GM18867 (cell line): ENCODE measurements around the gene FXYD6.

Source experiments
- ATAC-seq: cut with Tn5 transposase; IDR thresholded peaks from one replicate; pipeline ENCODE4 v1.9.1; 2021; ENCODE audit warnings: mild to moderate bottlenecking, moderate library complexity; ENCODE audit not compliant: unreplicated experiment

The FXYD6 gene

DNA sequence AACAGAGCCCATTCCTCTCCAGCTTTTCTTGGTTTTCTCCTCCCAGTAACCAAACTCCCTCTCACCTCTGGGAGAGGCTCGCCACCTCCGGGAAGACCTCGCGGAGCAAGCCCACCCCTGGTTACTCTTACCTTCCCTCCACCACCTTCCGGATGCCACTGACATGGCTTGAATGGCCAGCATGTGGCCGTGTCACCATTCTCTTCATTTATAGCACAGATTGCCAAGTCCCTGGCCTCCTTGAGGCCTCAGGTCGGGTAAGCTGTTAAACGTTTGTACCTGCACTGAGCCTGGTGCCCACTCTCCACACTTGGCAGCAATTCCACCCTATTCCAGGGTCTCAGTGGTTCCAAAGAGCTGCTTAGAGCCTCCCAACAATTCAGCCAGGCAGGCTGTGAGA is 43.9 kb downstream of the FXYD6 start:
- ATAC-seq = no peak

GRCh38 chr11:117831661-117832415 is 44.6 kb downstream of the FXYD6 start:
- ATAC-seq = no peak

- ATAC-seq = no peak
These were observed 45.6 kb downstream of the FXYD6 start for GRCh38 chr11:117830674-117831351.

- ATAC-seq = no peak
These were observed 46.4 kb downstream of the FXYD6 start for GRCh38 chr11:117830072-117830471.

- no peak for ATAC-seq
These were observed 47.1 kb downstream of the FXYD6 start for GRCh38 chr11:117829369-117829725.

- ATAC-seq = peak; percentile 56
These were observed 47.7 kb downstream of the FXYD6 start for GRCh38 chr11:117828611-117829368.

- no peak for ATAC-seq
These were observed 48.6 kb downstream of the FXYD6 start for GRCh38 chr11:117827521-117828511.

- ATAC-seq = no peak
These were observed 49.6 kb downstream of the FXYD6 start for GRCh38 chr11:117826832-117827231.

GRCh38 chr11:117826190-117826570 is 50.3 kb downstream of the FXYD6 start:
- no peak for ATAC-seq

DNA sequence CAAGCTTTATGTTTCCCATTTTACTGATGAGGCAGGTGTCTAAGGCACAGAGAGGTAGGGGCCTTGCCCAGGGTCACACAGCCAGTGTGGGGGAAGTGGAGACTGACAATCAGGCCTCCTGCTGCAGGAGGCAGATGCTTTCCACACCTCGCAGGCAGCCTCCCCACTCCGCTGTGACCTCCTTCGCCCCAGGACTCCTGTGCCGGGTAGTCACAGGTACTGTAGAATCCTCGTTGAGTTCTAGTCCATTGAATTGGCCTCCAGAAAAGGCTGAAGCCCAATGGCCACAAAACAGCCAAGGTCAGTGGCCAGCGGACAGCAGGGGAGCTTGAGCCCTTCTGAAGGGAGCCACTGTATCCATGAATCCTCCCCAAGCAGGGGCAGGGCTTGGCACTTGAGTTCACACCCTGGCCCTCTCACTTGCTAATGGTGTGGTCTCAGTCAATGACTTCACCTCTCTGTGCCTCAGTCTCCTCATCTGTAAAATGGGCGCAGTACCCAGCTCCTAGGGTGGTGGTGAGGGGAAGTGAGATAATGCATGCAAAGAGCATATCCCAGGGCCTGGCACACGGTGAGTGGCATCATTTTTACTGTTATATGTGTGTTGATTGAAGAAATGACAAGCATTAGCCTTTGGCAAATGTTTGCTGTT is 50.8 kb downstream of the FXYD6 start:
- ATAC-seq = no peak

DNA sequence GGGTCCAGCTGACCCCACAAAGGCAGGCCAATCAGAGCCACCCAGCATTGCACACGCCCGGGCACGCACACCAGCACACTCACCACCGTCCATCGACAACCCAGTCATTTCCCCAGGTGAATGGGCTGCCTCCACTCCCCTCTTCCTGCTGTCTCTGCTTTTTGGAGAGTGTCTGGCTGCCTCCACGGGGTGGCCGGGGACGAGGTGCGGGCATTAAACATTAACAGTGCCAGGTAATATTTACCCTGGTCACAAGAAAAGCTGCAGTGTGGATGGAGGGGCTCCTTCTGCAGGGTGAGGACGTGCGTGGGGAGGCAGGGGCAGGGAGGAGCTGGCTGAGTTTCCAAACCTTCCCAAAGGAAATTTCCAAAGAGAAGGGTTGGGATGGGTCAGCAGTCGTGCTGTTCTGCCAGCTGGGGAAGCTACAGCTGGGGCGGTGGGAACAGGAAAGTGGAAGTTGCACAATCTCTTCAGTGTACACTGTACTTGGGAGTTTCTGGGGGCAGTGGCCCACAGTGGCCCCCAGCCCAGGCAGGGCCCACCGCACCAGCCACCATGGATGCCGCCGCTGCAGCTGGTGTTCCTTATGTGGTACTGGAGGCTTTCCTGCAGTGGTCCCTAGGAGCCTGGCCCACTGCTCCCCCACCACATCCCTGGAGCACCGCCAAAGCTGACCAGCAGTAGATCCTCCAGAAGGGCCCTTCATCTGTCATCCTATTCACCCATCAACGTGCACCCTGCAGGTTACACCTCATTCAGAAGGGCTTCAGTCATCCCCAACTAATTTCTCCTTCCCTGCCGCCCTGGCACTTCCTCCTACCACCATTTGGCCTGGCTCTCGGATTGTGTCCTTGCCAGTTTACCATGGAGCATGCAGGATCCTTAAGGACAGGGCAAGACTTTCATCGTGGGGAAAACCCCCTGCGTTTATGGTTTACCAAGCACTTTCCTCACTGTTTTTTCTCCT is 51.6 kb downstream of the FXYD6 start, which contains the start of gene FXYD2:
TSS of gene FXYD2 (minus strand) at position 174 of the 967 bp plus-strand sequence. CDS start at position 108, 66 bp downstream.
- no peak for ATAC-seq

DNA sequence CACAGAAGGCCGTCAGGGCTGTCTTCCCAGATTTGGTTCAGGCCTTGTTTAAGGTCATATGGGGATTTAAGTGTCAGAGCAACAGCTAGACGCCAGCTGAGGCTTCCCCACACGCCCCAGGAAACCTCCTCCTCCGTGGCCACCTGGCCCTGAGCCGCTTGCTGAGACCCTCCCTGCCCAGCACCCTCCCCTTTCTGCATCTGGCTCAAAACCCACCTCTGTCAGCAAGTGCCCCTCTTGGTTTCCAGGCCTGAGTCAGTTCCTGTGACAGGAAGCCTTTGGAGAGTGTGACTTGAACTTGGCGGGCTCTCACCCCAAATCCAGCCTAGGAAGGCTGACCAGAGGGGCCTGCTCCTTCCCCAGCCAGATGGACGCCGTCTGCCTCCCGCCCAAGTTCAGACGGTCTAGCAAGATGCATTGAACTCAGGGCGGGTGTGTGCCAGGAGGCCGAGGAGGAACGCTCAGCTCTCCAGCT is 52.5 kb downstream of the FXYD6 start:
- ATAC-seq = no peak

- no peak for ATAC-seq
These were observed 53.0 kb downstream of the FXYD6 start for GRCh38 chr11:117823294-117823945.

DNA sequence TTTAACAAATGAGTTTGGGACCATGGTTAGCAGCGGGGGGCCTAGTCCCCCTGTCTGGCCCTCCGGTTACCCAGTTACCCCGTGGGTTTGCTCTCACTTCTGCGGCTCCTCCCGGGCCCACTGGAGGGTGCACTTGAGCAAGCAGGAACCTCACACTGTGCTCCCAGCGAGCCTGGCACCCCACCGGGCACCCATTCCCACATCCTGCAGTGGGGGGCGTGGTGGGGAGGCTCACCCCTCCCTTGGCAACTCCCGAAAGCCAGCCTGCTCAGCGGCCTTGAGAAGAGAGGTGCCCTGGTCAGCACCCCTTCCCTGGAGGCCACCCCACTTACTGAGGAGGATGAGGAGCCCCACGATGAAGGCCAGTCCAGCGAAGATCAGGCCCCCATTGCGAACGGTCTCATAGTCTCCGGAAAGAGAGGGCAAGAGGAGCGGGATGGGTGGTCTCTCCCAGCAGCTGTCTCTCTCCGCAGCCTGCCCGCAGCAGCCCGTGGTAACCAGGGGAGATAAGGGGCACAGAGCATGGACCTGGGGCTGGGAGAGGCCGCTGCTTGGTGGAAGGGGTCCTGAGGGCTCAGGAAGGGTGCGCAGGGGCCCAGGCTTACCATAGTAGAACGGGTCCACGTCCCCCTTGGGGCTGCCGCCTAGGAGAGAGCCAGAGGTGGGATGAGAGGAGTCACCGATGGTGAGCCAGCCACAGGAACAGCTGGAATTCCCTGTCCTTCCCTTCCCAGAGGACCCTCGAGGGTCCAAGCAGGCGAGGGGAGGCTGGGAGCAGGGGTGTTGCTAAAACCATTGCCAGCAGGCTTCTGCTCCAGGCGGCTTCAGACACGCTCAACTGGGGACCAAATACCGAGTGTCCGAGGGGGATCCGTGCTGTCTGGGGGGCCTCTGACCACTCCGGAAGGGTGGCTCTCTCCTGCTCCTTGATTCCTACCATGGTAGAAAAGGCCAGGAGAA is 54.1 kb downstream of the FXYD6 start:
- ATAC-seq = no peak

- ATAC-seq = no peak
These were observed 55.0 kb downstream of the FXYD6 start for GRCh38 chr11:117821431-117821830.

DNA sequence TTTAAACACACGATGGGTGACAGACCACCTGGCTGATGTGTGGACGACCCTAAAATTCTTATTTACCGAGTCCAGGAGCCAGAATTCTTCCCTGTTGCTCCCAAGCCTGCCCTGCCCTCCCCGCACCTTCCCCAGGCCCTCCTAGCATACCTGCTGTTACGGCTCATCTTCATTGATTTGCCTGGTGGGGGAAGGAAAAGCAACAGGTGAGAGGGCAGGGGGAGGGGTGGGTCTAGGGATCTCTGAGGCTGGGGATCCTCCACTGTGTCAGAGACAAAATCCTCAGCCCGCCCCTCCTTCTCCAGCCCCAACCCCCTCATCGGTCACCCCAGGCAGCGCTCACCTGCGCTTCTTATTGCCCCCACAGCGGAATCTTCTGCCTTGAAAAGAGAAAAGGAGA is 55.9 kb downstream of the FXYD6 start:
- ATAC-seq = no peak

GRCh38 chr11:117820071-117820470 is 56.4 kb downstream of the FXYD6 start:
- ATAC-seq = no peak
